Naive thymus-derived CD4-positive, alpha-beta T cell (primary cell): ENCODE data around the gene FLVCR1. TPM values are rescaled to one million over a fixed set of nuclear protein-coding genes. Genes with fewer than 3 reads are reported as not detected.

Experiments
- ATAC-seq: fragments of 150-1000 bp; cut with Tn5 transposase; 2 replicates; pipeline ENCODE4 v1.10.0; 2021; ENCODE audit warnings: mild to moderate bottlenecking, moderate library complexity
- CTCF ChIA-PET: fragments of 350-600 bp; sonication (Branson Sonifier 250); formaldehyde crosslinking; loops from one replicate; lab custom pipeline; 2021; ENCODE audit warnings: antibody characterized with exemption; lab: Charles Lee
- POLR2A ChIA-PET: fragments of 350-600 bp; sonication (Branson Sonifier 250); formaldehyde crosslinking; loops from one replicate; lab custom pipeline; 2021; ENCODE audit warnings: antibody characterized with exemption, inconsistent platforms; lab: Charles Lee
- DNase-seq, 9 donors: peaks; one replicate each; pipeline versions ENCODE4 v3.0.0 to v3.0.0-alpha.2; 2020 to 2022; ENCODE audit warnings: mixed read lengths in 1 of 9
- H3K27ac ChIP-seq: one replicate; pipeline ENCODE4 v1.7.0; 2013; ENCODE audit warnings: mild to moderate bottlenecking, low read depth, low read length, moderate library complexity
- H3K27me3 ChIP-seq, 2 donors: one replicate each; pipeline ENCODE4 v1.7.0; 2013; ENCODE audit warnings: low read length in 2 of 2, mild to moderate bottlenecking in 2 of 2, moderate library complexity in 2 of 2; ENCODE audit not compliant: control insufficient read depth in 2 of 2, insufficient read depth in 2 of 2
- H3K36me3 ChIP-seq, 3 experiments: 1 replicate in 2 of 3; 2 replicates in 1 of 3; pipeline ENCODE4 v1.7.0; 2013; ENCODE audit warnings: low read length in 3 of 3, mild to moderate bottlenecking in 3 of 3, moderate library complexity in 1 of 3; ENCODE audit not compliant: insufficient read depth in 3 of 3, control insufficient read depth in 2 of 3
- H3K4me1 ChIP-seq, 2 donors: one replicate each; pipeline ENCODE4 v1.7.0; 2013; ENCODE audit warnings: low read length in 2 of 2, mild to moderate bottlenecking in 2 of 2, moderate library complexity in 1 of 2; ENCODE audit not compliant: control insufficient read depth in 2 of 2, insufficient read depth in 2 of 2
- H3K4me3 ChIP-seq: 2 replicates; pipeline ENCODE4 v1.7.0; 2013; ENCODE audit warnings: mild to moderate bottlenecking, low read length
- H3K9me3 ChIP-seq, 3 experiments: 1 replicate in 2 of 3; 2 replicates in 1 of 3; pipeline ENCODE4 v1.7.0; 2013; ENCODE audit warnings: low read length in 3 of 3; ENCODE audit not compliant: control insufficient read depth in 2 of 3
- H3K27ac Mint-ChIP-seq, 9 donors: one replicate each; pipeline ENCODE4 v1.8.0; 2020 to 2022; ENCODE audit warnings: mixed read lengths in 9 of 9, mild to moderate bottlenecking in 8 of 9, moderate library complexity in 5 of 9, inconsistent platforms in 2 of 9
- H3K27me3 Mint-ChIP-seq, 5 donors: one replicate each; pipeline ENCODE4 v1.8.0; 2021 to 2022; ENCODE audit warnings: mixed read lengths in 5 of 5, mild to moderate bottlenecking in 1 of 5
- H3K36me3 Mint-ChIP-seq, 5 donors: one replicate each; pipeline ENCODE4 v1.8.0; 2020 to 2022; ENCODE audit warnings: mixed read lengths in 5 of 5, mild to moderate bottlenecking in 3 of 5, inconsistent platforms in 1 of 5
- H3K4me1 Mint-ChIP-seq, 7 donors: one replicate each; pipeline ENCODE4 v1.8.0; 2020 to 2022; ENCODE audit warnings: mixed read lengths in 7 of 7, mild to moderate bottlenecking in 3 of 7, inconsistent platforms in 1 of 7
- H3K4me3 Mint-ChIP-seq, 10 donors: one replicate each; pipeline ENCODE4 v1.8.0; 2020 to 2022; ENCODE audit warnings: mild to moderate bottlenecking in 10 of 10, mixed read lengths in 10 of 10, moderate library complexity in 6 of 10, inconsistent platforms in 2 of 10
- H3K9me3 Mint-ChIP-seq, 11 donors: one replicate each; pipeline ENCODE4 v1.8.0; 2020 to 2022; ENCODE audit warnings: mixed read lengths in 11 of 11, mild to moderate bottlenecking in 4 of 11, inconsistent platforms in 1 of 11, moderate library complexity in 1 of 11
- intact Hi-C, 2 donors: fragments of 100-400 bp; cut with micrococcal nuclease; formaldehyde crosslinking; loops; one replicate each; pipeline ENCODE4 v1.15.1; 2023
- polyA plus RNA-seq, 2 donors: library from polyadenylated mRNA; unstranded; fragments of 300-500 nt; fragmentation: Illumina TruSeq; gene quantifications; one replicate each; pipeline ENCODE4 v1.2.3, GENCODE V29; 2021
- total RNA-seq, 6 experiments: library from RNA in 5 of 6; stranded (reverse) in 5 of 6; gene quantifications; 1 replicate in 5 of 6; 2 replicates in 1 of 6; pipeline ENCODE4 v1.2.3 and lab custom pipeline; 2021 to 2026

FLVCR1 gene
- total and polyA plus RNA-seq, 7 experiments from 2014 or later: 2.3 to 12.2 (median 7.5) TPM

DNA sequence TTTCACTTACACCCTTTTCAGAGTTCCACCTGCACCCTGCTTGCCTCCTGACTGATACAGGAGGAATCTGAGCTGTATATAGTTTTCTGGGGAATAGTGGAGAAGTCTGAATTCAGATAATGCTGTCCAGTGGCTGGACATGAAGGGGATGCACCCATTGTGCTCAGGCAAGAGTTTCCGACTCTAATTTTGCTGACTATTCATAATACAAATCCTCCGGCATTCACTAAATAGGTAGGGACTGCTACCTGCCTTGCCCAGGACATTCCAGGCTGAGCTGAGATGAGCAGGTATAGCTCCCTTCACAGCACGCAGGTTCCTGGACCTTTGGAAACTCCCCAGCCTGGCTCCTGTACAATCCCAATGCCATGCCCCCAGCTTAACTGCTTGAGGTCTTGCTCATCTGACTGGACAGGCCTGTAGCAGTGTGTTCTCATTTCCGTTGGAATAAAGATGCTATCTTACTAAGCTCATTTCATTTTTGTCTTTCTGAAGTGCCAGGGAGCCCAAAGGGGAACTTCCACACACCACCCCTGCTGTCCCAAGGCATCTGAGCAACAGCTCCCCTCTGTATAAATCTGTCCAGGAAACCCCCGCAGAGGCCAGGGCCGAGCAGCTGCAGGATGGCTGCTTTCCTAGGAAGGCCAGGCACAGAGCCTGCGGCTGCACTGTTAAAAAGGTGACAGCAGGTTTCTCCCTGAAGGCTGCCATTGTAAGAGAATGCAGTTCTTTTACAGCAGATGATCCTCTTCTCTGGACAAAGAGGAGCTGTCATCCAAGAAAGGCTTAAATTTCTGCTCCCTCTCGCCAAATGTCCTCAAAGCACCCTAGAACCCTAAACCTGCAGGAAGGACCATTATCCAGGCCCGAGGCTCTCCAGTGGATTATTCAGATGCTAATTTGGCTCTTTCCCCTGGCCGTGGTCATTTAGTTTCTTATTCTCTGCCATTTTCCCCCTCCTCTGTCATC is 70.5 kb downstream of the FLVCR1 start:
- H3K27ac Mint-ChIP-seq: no peak overlapping the region
- no peak for DNase-seq
- intact Hi-C loops: no loop called here
- Histone ChIP-seq H3K27me3 (no peaks in the 10 kb centered on the region), H3K4me3 (no peak overlapping the region), H3K27ac (no peak overlapping the region), H3K4me1 (no peaks in the 10 kb centered on the region), H3K9me3 (no peaks in the 10 kb centered on the region), H3K36me3 (no peaks in the 10 kb centered on the region)
- H3K4me3 Mint-ChIP-seq: no peak overlapping the region
- H3K36me3 Mint-ChIP-seq: no peaks in the 10 kb centered on the region
- POLR2A ChIA-PET: no interaction called here
- CTCF ChIA-PET: no interaction called here
- H3K4me1 Mint-ChIP-seq: peaks cover 0 to 5% (median 0%) of the 10 kb centered on the region in 7 donors
- peaks cover 0 to 19% (median 4%) of the 10 kb centered on the region in 5 donors for H3K27me3 Mint-ChIP-seq
- no peak for ATAC-seq
- peaks cover 0 to 6% (median 0%) of the 10 kb centered on the region in 11 donors for H3K9me3 Mint-ChIP-seq

DNA sequence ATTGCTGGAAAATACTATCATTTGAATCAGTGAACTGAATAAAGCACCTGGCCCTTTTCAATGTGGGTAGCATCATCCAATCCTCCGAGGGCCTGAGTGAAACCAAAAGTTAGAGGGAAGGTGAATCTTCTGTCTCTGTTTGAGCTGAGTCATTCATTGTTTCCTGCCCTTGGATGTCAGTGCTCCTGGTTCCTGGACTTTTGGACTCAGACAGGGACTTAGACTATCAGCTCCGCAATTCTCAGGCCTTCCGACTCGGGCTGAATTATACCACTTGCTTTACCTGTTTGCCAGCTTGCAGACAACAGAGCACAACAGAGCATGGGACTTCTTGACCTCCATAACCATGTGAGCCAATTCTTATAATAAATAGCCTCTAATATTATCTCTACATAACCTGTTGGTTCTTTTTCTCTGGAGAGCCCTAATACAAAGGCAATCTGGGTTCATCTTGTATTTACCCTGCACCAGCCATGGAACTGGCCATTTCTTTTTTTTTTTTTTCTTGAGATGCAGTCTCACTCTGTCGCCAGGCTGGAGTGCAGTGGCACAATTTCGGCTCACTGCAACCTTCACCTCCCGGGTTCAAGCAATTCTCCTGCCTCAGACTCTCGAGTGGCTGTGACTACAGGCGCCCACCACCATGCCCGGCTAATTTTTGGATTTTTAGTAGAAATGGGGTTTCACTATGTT is 73.1 kb downstream of the FLVCR1 start:
- Histone ChIP-seq H3K36me3 (no peaks in the 10 kb centered on the region), H3K27me3 (no peaks in the 10 kb centered on the region), H3K9me3 (no peaks in the 10 kb centered on the region), H3K4me1 (no peaks in the 10 kb centered on the region), H3K27ac (no peak overlapping the region), H3K4me3 (no peak overlapping the region)
- Mint-ChIP-seq H3K4me3 (no peak overlapping the region), H3K27me3 (peaks cover 0 to 9% (median 0%) of the 10 kb centered on the region in 5 donors), H3K27ac (no peak overlapping the region), H3K9me3 (peaks cover 0 to 6% (median 0%) of the 10 kb centered on the region in 11 donors), H3K36me3 (no peaks in the 10 kb centered on the region), H3K4me1 (no peaks in the 10 kb centered on the region)
- ChIA-PET CTCF (no interaction called here), POLR2A (no interaction called here)
- intact Hi-C loops: no loop called here
- DNase-seq: no peak
- ATAC-seq: no peak

DNA sequence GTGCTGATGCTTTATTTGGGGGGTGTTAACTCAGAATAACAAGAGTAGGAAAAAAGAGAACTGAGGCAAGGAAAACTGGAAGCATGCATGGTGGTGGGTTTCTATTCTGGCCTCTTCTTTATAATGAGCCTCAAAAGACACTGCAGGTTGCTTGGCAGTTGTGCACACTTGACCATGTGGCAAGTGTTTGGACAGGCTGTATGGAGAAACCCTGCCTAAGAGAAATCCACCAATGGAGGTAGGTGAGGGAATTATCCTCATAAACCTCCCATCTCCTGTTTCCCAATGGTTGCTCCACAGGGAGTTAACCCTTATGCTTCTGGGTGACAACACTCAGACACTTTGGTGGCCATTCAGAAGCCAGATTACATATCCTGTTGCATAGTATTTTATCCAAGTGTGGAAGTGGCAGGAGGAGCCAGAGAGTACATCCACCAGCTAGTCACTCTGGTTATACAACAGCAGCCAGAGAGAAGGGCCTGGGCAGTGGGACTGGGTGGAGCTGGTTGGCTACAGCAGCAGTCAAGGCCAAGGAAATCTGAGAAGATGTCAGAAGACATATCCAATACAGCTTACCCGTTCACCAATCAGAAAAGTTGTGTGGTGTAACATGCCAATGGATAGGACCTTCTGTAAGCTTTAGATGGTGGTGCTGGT is 75.9 kb downstream of the FLVCR1 start:
- CTCF ChIA-PET: no interaction called here
- Histone ChIP-seq H3K9me3 (no peaks in the 10 kb centered on the region), H3K36me3 (no peaks in the 10 kb centered on the region), H3K4me3 (no peak overlapping the region), H3K27me3 (no peaks in the 10 kb centered on the region), H3K4me1 (no peaks in the 10 kb centered on the region), H3K27ac (no peak overlapping the region)
- POLR2A ChIA-PET: no interaction called here
- no peak for ATAC-seq
- intact Hi-C loops: no loop called here
- Mint-ChIP-seq H3K9me3 (peaks cover 0 to 2% (median 0%) of the 10 kb centered on the region in 11 donors), H3K27ac (no peak overlapping the region), H3K27me3 (peaks cover 0 to 2% (median 0%) of the 10 kb centered on the region in 5 donors), H3K36me3 (no peaks in the 10 kb centered on the region), H3K4me1 (peaks cover 0 to 2% (median 0%) of the 10 kb centered on the region in 7 donors), H3K4me3 (no peak overlapping the region)
- DNase-seq: no peak

DNA sequence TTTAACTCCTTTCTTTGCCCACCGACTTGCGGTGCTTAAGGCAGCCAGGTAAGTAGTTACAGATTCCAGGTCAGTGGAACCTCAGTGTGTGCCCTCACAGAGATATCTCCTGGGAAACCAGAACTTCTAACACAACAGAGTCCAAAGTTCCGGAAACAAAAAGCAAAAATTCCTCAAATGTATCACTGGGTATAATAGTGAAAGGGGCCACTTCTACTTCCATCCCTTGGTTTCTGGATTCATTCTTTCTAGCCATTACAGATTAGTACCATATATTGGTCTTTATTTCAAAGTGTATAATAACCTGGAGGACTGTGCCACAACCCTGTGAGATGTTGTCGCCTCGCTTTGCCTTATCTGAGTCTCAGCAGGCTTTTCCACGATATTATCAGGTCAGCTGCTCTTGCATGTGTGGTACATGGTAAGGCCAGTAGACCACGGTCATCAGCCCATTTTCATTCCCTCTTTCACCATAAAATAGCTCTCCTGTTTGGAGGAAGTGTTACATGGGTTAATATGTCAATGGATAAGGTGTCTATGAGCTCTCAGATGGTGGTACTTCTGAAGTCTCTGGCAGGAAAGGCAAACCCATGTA is 77.4 kb downstream of the FLVCR1 start:
- Mint-ChIP-seq H3K36me3 (peaks cover 0 to 7% (median 0%) of the 10 kb centered on the region in 5 donors), H3K9me3 (peaks cover 0 to 8% (median 3%) of the 10 kb centered on the region in 11 donors), H3K4me1 (peaks cover 0 to 2% (median 0%) of the 10 kb centered on the region in 7 donors), H3K27ac (no peak overlapping the region), H3K4me3 (no peak overlapping the region), H3K27me3 (peaks cover 0 to 11% (median 5%) of the 10 kb centered on the region in 5 donors)
- Histone ChIP-seq H3K27ac (no peak overlapping the region), H3K27me3 (no peaks in the 10 kb centered on the region), H3K9me3 (no peaks in the 10 kb centered on the region), H3K4me3 (no peak overlapping the region), H3K36me3 (no peaks in the 10 kb centered on the region), H3K4me1 (no peaks in the 10 kb centered on the region)
- ChIA-PET CTCF (no interaction called here), POLR2A (no interaction called here)
- intact Hi-C loops: no loop called here
- DNase-seq (no peak), ATAC-seq (no peak)

DNA sequence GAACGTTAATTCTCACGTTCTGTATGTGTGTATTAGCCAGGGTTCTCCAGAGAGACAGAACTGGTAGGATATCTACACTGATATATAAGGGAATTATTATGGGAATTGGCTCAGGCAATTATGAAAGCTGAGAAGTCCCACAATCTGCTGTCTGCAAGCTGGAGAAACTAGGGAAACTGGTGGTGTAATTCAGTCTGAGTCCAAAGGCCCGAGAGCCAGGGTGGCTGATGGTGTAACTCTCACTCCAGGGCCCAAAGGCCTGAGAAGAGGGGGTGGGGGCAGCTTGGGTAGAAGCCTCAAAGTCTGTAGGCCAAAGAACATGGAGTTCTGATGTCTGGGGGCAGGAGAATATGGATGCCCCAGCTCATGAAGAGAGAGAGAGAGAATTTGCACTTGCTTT is 79.0 kb downstream of the FLVCR1 start:
- Histone ChIP-seq H3K4me1 (no peaks in the 10 kb centered on the region), H3K36me3 (no peaks in the 10 kb centered on the region), H3K27ac (no peak overlapping the region), H3K9me3 (no peaks in the 10 kb centered on the region), H3K27me3 (no peaks in the 10 kb centered on the region), H3K4me3 (no peak overlapping the region)
- ATAC-seq: no peak
- no peak overlapping the region for H3K27ac Mint-ChIP-seq
- no peak for DNase-seq
- ChIA-PET POLR2A (no interaction called here), CTCF (no interaction called here)
- peaks cover 0 to 18% (median 8%) of the 10 kb centered on the region in 11 donors for H3K9me3 Mint-ChIP-seq
- H3K4me3 Mint-ChIP-seq: no peak overlapping the region
- peaks cover 0 to 11% (median 0%) of the 10 kb centered on the region in 5 donors for H3K36me3 Mint-ChIP-seq
- peaks cover 3 to 14% (median 7%) of the 10 kb centered on the region in 5 donors for H3K27me3 Mint-ChIP-seq
- intact Hi-C loops: no loop called here
- peaks cover 0 to 2% (median 0%) of the 10 kb centered on the region in 7 donors for H3K4me1 Mint-ChIP-seq

DNA sequence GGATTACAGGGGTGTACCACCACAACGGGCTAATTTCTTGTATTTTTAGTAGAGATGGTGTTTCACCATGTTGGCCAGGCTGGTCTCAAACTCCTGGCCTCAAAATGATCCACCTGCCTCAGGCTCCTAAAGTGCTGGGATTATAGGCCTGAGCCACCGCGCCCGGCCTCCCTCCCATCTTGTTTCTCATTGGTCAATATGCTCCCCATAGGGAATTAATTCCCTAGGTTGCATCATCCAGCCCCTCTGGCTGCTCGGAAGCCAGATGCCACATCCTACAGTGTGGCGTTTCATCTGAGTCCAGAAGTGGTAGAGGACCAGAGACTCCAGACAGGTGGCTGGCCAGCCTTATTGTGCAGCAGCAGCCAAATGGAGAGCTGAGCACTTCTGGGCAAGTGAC is 80.8 kb downstream of the FLVCR1 start:
- no peak overlapping the region for H3K27ac Mint-ChIP-seq

More for the DNA sequence above, 80.8 kb downstream of the FLVCR1 start:
- Mint-ChIP-seq H3K4me1 (peaks cover 0 to 2% (median 0%) of the 10 kb centered on the region in 7 donors), H3K4me3 (no peak overlapping the region), H3K27me3 (peaks cover 5 to 17% (median 7%) of the 10 kb centered on the region in 5 donors), H3K36me3 (peaks cover 0 to 11% (median 0%) of the 10 kb centered on the region in 5 donors), H3K9me3 (peaks cover 0 to 18% (median 8%) of the 10 kb centered on the region in 11 donors)
- no peak for ATAC-seq
- Histone ChIP-seq H3K27me3 (no peaks in the 10 kb centered on the region), H3K36me3 (no peaks in the 10 kb centered on the region), H3K4me1 (no peaks in the 10 kb centered on the region), H3K9me3 (no peaks in the 10 kb centered on the region), H3K4me3 (no peak overlapping the region), H3K27ac (no peak overlapping the region)
- CTCF ChIA-PET: no interaction called here
- POLR2A ChIA-PET: no interaction called here
- intact Hi-C loops: no loop called here
- no peak for DNase-seq
